Activated CD4-positive, CD25-positive, alpha-beta regulatory T cell treated with anti-CD3 and anti-CD28 coated beads, Interleukin-2, amount 50 U/mL, for 16 hours (primary cell): ENCODE results near the gene SSBP3.

Source experiments
- DNase-seq: peaks from one replicate; pipeline ENCODE4 v3.0.0-alpha.2; 2020; ENCODE audit warnings: low read depth, low spot score

Gene SSBP3

DNA sequence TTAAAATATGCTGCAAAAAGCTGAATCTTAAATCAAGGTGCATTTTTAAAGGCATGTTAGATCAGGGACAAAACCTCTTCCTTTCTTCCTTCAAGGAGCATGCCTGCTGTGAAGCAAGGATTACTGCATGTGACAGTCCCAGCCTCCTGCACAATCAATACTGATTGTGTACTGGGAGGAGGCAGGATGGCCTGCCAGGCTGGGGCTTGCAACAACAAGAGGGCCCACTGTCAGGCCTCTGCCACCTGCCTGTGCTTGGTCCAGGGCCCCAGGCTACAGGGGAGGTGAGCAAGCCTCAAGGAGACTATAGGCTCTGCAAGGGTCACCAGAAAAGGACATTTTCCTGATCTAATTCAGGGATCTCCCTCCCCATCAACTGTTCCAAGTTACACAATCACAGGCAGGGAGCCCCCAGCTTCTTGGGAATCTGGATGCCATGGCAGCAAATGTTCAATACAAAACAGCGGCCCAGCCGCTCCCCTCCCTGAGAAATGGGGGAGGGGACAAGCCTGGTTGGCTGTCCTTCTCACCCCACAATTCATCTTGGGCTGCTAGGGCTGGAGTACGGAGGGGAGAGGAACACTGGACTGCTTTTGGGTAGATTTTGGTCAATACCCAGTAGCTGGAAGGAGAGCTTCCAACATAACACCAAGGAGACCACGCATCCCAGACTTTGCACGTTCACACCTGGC, 76.7 kb downstream of the SSBP3 start:
- DNase-seq = no peak

DNA sequence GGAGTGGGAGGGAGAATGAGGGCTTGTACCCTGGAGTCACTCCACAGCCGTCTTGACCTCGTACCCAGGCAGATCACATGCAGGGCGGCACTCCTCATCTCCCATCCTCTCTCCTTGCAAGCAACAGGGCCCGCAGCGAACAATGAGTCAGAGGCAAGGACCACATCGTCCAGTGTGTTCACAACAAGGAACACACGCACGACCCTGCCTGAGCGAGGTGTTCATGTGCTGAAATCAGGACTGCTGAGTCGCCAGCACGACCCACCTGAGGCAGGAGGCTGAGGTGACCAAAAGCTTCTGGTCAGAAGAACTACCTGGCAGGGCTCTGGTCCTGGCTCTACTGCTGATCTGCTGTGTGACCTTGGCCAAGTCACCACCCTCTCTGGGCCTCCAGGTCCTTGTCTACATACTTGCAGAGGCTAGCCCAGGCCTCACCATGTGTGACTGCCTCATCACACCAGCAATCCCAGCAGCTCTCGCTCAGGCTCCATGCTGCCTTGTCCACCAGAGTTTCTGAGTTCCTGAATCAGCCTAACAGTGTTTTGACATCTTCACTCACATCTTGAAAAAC, 78.0 kb downstream of the SSBP3 start:
- DNase-seq = no peak

DNA sequence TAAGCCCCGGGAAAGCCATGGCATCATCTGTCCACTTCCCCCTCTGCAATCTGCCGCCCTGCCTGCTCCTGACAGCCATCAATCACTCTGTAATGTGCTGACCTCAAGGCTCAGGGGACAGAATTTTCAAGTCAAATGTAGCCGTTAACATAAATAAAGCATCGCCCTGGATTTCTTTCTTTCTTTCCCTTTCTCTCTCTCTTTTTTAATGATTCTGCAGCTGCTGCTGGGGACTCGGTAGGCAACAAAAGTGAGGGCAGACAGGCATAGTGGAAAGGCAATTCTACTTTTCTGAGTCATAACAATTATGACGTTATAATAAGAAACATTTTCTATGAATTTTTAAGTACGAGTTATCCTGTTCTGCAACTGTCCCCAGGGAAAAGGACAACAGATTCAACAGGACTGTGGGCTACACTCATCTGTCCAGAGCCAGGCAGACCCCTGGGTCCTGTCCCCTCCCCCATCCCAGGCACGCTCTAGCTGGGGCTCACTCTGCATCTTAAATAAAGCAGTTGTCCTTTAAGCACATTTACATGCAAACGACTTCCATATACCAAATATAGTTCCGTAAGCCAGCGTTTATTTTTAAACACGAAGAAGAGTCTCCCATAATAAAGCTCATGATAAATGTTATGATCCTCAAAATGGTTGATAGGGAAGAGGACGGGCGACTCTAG, 78.7 kb downstream of the SSBP3 start:
- no peak for DNase-seq

DNA sequence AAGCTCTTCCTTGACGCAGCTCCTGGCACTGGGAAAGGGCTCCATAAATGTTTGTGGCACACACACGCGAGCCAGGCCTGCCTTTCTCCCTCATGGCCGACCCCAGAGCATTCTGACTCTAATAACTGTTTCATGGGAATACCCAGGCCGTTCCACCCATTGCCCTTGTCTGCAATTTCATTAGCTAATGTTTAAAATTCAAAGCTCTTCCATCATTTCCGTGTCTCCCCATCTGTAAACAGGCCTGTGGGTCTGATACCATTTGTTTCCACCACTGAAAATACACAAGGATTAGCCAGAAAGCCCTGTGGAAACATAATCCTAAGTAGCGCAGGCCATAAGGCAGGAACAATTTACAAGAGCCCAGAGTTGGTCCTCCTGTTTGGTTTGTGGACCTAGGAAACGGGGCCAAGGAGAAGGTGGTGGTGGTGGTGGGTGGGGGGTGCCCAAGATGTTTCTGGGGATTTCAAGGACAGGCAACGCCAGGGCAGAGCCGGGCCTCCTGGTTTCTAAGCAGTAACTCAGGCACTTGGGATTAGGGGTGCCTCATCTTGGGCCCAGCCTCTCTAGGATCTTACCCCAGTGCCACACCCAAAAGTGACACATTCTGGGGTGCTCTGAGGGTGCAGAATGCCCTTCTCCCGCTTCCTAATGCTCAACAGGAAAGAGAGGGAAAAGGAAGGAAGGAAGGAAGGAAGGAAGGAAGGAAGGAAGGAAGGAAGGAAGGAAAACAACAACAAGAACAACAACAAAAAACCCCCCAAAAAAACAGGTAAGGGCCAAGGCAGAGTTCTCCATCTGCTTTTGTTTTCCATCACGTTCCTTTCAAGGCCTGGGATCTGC, 79.4 kb downstream of the SSBP3 start:
- no peak for DNase-seq

DNA sequence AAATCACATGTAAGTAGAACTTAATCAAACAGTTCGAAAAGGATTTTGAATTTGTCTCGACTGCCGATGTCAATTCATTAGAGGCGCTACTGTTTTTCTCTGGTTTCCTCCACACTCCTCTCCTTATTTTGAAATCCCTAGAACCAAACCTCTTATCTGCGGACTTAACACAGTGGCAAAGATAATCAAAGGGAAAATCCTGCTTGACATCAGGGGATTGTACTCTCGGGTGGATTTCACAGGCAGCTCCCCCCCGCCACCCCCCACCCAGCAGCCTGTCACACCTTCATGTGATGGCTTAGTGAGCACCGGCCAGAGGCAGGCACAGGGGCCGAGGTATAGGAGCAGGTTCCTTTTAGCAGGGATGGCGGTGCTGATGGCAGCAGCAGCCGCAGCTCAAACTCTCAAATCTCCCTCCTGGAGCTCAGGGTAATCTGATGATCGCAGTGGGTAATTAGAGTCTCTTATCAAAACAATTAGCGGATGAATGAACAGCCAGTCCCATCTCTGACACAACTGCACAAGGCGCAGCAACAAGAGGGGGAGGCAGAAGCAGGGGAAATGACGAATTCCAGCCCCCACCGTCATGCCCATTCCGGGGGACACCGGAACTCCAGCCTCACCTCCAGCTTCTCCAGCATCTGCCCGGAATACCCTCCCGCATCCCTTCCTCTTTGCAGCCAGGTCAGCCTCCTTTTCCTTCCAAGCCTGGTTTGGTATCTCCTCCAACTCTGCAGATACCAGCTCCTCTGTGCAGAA, 80.3 kb downstream of the SSBP3 start:
- DNase-seq = no peak

DNA sequence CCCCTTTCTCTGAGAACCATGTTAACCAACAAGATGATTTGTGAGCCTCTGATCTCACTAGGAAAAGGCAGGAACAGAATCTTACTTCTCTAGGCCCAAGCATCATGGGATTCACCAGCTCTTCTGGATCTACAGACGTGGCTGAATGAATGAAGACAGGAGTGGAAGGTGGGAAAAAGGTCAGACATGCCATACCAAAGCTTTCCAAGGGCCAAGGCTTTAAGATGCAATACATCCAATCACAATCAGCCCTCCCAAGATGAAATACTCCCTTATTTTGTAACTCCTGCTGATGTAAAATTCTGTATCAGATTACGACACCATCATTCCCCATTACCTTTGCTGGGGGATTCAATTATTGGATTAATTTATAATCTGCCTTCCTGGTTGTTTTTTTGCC, 80.9 kb downstream of the SSBP3 start:
- DNase-seq = no peak

DNA sequence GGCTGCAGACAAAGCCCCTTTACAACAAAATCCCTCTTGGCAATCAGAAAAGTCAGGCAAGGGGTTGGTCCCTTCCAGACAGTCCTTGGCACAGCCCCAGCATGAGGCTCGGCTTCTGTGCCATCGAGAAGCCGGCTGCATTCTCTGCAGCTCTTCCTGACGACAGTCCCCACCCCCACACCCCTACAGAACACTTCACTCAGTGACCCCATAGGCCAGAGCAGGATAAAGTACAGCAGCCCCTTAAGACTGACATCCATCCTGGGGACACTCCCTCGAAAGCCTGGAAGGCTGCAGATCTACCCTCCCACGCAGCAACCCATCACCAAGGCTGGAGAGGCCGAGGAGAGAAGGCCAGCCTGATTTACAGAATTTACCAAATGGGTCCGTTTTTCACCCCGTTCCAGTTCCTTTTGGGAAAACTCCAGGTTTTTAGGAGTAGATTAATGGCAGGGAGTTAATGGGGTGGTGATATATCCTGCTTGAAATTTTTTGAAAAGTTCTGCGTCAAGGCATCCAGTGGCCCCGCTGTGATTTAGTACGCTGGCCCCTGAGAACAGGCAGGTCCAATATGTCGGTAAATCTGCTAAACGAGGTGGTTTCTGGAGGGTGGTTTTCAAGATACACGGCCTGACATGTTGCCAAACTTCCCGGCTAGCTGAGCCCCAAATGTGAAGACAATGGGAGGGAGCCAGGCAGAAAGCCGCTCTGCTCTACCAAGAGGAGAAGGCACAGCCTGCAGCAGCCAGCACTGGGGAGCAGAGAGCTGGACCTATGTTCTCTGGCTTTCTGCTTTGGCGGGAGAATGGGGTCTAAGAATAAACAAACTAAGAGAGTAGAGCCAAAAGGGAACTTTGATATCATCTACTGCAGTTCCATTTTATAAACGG, 81.7 kb downstream of the SSBP3 start:
- DNase-seq = no peak

DNA sequence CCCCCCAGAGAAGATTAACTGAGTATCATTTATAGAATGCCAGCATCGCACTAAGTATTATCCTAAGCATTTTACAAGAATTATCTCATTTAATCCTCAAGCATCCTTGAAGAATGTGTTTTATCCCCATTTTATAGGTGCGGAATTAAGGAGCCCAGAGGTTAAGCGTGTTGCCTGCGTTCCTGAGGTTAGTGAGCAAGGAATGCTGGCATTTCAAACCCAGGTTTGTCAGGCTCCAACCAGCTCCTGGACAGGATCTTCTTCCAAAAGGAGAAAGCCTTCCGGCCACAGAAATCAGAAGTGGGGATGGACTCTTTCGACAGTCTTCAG, 82.3 kb downstream of the SSBP3 start:
- no peak for DNase-seq

DNA sequence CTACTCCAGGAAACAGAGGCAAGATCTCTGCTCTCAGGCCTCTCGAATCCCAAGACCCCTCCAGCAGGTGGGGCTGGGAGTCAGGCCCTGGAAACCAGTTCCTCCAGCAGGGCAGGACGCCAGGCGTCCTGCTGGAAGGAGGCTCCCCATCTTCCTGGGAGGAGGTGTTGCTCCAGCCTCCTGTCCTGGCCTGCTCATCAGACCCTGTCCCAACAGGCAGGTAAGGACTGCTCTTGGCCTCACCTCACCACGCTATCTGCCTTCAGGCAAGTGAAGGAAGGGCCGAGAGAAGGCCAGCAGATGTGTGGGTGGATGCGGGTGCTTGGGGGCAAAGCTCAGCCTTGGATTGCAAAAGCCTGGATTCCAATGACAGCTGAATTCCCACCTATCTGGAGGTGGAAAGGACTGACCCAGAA, 82.9 kb downstream of the SSBP3 start:
- no peak for DNase-seq

DNA sequence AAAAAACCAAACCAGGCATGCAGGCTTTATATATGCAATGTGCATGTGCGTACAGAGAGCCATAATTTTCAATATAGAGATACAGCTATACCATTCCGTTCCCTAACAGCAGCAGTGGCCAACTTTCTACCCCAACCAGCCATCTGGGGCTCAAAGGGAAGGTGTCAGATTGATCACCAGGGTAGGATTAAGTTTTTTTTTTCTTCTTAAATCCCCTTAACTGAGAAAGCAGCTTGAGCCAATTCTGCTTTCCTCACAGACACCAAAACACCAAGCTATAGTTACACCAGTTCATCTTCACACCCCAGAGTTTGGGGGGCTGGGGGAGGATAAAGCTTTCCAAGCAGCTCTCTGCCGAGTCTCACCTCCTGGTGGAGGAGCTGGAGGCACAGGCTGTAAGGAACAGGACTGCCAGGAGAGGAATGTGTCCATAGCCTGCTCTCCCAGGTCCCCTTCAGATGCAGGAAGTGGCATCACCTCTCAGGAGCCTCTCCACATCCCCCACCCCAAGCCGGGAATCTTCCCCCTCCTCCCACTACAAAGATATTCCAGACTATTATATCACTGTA, 87.9 kb downstream of the SSBP3 start:
- no peak for DNase-seq

DNA sequence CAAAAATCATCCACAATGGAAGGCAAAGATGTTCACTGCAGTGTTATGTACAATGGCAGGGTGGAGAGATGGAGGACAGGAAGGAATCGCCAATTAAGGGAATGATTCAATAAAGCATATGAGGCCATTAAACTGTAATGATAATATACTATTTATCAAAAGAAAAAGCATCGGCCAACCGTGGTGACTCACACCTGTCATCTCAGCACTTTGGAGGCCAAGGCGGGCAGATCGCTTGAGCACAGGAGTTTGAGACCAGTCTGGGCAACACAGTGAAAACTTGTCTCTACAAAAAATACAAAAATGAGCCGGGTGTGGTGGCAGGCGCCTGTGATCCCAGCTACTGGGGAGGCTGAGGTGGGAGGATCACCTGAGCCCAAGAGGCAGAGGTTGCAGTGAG, 89.1 kb downstream of the SSBP3 start:
- DNase-seq = no peak

DNA sequence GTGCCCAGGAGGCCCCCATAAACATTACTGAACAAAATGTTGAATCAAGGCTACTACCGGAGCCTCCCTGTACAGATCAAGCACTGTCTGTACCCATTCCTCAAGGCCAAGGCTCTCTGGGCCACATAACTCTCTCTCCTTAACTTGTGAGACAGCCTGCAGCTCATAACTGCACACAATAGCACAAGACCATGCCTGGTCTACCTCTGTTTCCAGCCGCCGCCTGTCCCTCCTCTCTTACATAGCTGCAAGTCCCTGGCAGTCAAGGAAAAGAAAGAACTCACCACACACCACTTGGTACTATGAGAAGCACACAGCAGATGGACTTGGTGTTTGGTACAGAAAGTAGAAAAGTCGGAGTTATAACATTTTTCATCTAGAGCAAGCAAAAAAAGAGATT, 91.1 kb downstream of the SSBP3 start:
- no peak for DNase-seq

DNA sequence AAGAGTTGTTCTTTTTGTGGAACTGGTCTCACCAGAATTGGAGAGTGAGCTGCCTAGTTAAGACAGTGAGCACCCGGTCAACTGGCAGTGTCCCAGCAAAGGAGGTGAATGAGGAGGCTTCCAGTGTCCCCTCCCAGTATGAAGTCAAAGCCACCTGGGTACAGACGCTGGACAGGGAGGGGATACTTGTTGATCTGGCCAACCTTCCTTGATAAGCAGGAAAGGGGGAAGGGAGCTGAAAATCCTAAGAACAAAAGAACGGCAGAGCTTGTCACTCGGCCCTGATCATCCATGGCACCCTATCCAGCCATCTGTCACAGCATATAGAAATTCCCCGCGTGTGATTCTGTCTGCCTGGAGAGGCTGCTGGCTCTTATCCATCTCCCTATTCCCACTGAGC, 91.5 kb downstream of the SSBP3 start:
- no peak for DNase-seq

DNA sequence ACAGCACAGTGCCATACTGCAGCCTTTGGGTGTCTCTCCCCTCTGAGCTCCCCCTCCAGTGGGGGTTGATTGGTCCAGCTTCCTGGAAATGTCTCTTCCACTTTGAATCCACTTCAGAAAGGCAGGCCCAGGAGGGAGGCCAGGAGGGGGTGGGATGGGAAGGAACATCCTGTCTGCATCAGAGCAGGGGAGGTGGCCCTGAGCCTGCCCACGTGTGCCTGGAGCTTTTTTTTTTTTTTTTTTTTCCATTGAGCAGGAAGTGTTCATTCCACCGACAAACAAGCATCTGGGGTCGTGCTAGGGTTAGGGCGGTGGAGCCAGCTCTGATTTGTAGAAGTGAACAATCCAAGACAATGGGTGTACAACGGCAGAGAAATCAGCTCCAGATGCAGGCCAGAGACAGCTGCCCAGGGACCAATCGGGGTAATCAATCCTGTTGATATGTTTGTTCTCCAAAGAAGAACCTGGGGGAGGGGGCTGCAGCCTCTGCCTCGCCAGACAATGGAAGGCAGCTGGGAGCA, 93.3 kb downstream of the SSBP3 start:
- DNase-seq = no peak

DNA sequence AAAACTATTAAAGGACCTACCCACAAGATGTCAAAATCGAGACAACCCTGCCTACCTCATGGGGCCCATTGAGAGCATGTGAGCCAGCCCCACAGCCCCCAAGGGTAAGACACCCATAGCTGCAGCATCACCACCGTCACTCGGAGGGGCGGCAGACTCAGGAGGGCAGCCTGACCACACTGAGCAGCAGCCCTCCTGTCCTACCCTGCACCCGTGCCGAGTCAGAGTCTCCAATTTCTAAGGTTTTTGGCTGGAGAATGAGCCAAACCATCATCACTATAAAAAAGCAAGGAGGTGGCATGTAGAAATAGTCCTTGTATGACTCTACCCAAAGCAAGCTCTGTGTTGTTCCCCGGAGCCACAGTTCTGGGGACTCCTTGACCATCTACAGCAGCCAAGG, 94.7 kb downstream of the SSBP3 start:
- no peak for DNase-seq

DNA sequence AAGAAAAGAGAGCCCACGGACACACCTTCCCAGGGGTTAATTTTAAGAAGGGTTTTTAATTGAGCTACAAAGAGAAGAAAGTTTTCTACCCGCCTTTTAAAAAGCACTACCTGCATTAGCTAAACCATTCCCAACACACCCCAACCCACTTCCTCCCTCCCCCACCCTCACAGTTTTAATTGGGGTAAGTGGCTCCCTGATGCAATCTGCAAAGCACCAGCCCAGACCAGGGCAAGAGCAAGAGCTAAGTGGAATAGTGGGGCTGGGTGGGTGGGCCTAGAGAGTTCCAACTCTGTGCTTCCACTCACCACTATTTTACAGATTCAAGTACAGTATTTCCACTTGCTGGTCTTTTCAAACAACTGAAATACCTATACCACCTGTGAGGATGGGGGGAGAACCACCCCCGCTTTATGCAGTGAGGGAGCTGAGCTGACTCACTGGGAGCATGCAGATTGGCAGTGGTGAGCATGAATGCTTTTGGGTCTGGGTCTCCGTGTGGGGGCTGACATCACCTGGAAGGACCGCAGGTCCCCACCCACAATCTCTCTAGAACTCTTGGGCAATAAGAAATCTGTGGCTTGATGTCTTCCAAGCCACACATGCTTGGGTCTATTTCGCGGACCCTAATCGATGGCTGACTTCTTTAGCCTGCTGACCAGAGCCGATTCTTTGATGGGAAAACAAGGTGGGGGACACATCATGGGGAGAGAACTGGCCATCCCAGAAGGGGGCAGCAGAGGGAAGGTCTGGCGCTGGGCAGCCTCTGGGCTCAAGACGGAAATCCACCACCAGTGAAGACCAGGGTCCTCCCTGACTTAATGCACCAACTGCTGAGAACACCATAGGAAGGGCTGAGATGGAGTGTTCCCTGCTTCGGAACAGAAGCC, 95.5 kb downstream of the SSBP3 start:
- no peak for DNase-seq

DNA sequence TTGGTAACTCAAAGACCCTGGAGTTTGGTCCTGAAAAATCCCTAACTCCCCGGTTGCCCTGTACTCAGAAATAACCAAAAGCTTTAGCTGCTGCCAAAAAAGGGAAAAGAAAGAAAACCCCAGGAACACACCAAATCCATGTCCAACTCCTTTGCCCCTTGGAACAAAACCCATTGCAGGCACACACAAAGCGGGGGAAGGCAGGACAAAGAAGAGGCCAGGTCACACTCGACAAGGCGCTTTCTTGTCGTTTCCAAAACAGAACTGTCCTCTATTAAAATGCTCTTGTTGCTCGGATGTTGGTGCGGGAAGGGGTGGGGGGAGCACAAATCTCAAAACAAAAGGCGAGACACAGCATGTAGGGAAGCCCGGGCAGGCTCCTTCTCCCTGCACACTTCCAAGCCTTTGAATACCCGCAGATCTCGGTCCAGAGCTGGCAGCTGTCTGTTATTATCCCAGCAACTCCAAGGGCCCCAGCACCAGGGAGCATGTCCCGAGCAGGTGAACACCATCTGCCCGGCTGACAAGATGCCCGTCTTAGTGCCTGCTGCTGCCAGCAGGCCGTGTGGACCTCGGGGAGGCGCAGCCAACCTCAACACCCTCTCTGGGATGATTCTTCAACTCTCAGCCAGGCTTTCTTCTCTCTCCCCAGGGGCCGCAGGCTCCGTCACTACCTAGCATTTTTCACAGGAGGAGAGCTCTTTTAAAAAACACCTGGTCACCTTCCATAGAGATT, 96.4 kb downstream of the SSBP3 start:
- no peak for DNase-seq

DNA sequence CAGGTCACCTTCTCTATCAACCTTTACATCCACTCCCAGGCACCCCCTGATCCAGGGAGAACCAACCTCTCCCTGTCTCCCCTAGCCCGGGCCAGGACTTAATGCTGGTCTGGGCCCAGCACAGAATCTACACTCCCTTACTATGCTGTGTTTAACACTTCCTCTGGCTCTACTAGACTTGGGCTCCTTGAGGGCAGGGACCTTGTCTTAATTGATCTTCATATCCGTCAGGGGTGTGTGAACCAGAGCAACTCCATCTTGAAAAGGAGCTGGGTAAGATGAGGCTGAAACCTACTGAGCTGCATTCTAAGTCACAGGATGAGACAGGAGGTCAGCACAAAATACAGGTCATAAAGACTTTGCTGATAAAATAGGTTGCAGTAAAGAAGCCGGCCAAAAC, 98.9 kb downstream of the SSBP3 start:
- DNase-seq = no peak
